Upper lobe of right lung (tissue), 1 donor: ENCODE data around the gene ATG2A. TPM values are rescaled to one million over a fixed set of nuclear protein-coding genes. Genes with fewer than 3 reads are reported as not detected.

Experiments used
- ATAC-seq: fragments of 200-7000 bp; cut with Tn5 transposase; one replicate; pipeline ENCODE4 v1.9.1; 2020; ENCODE audit warnings: mild to moderate bottlenecking, moderate library complexity
- DNase-seq: peaks from one replicate; pipeline ENCODE4 v3.0.0-alpha.2; 2020
- H3K27ac ChIP-seq: fragments of 200-600 bp; one replicate; pipeline ENCODE4 v1.8.0; 2022
- H3K27me3 ChIP-seq: fragments of 200-600 bp; one replicate; pipeline ENCODE4 v1.8.0; 2022; ENCODE audit warnings: mild to moderate bottlenecking
- H3K36me3 ChIP-seq: fragments of 200-600 bp; one replicate; pipeline ENCODE4 v1.8.0; 2022
- H3K4me1 ChIP-seq: fragments of 200-600 bp; one replicate; pipeline ENCODE4 v1.8.0; 2022
- H3K4me3 ChIP-seq: fragments of 200-600 bp; one replicate; pipeline ENCODE4 v1.8.0; 2022; ENCODE audit warnings: mild to moderate bottlenecking
- H3K9me3 ChIP-seq: fragments of 200-600 bp; one replicate; pipeline ENCODE4 v1.8.0; 2022
- intact Hi-C: fragments of 100-400 bp; cut with DNase I; formaldehyde crosslinking; loops from one replicate; pipeline ENCODE4 v1.11.0; 2022
- total RNA-seq: library from RNA; stranded (reverse); fragmentation: NEBNext Ultra II Directional; extraction: Animal tissue kit (Norgen Biotek cat#: 25700); gene quantifications from one replicate; pipeline ENCODE4 v1.2.1, GENCODE V29; 2021
- TF ChIP-seq, protein P1 (sequence below): fragments of 200-600 bp; IDR thresholded peaks from one replicate; pipeline ENCODE4 v1.8.0; 2022; ENCODE audit warnings: antibody characterized with exemption
- donor health status: DM: no; HTN: yes; CAD: no; lungs with severe emphysema.

Gene ATG2A
- total RNA-seq, 1 donor from 2014 or later = 23.2 TPM

DNA sequence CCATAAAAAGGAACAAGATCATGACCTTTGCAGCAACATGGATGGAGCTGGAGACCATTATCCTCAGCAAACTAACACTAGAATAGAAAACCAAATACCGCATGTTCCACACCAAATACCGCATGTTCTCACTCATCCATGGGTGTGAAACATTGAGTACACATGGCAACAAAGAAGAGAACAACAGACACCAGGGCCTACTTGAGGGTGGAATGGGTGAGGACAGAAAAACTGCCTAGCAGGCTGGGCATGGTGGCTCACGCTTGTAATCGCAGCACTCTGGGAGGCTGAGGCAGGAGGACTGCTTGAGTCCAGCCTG lies 50.9 kb downstream of the ATG2A start:
- no peak for ATAC-seq
- H3K4me1 ChIP-seq = peaks cover 89% of the 10 kb centered on the region
- TF ChIP-seq, protein P1, sequence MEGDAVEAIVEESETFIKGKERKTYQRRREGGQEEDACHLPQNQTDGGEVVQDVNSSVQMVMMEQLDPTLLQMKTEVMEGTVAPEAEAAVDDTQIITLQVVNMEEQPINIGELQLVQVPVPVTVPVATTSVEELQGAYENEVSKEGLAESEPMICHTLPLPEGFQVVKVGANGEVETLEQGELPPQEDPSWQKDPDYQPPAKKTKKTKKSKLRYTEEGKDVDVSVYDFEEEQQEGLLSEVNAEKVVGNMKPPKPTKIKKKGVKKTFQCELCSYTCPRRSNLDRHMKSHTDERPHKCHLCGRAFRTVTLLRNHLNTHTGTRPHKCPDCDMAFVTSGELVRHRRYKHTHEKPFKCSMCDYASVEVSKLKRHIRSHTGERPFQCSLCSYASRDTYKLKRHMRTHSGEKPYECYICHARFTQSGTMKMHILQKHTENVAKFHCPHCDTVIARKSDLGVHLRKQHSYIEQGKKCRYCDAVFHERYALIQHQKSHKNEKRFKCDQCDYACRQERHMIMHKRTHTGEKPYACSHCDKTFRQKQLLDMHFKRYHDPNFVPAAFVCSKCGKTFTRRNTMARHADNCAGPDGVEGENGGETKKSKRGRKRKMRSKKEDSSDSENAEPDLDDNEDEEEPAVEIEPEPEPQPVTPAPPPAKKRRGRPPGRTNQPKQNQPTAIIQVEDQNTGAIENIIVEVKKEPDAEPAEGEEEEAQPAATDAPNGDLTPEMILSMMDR = no peak
- H3K36me3 ChIP-seq = peaks cover 7% of the 10 kb centered on the region
- DNase-seq = no peak
- intact Hi-C loops = no loop called here
- H3K27ac ChIP-seq = peak overlapping the region; percentile 88
- H3K9me3 ChIP-seq = no peaks in the 10 kb centered on the region
- no peaks in the 10 kb centered on the region for H3K27me3 ChIP-seq
- no peak overlapping the region for H3K4me3 ChIP-seq

DNA sequence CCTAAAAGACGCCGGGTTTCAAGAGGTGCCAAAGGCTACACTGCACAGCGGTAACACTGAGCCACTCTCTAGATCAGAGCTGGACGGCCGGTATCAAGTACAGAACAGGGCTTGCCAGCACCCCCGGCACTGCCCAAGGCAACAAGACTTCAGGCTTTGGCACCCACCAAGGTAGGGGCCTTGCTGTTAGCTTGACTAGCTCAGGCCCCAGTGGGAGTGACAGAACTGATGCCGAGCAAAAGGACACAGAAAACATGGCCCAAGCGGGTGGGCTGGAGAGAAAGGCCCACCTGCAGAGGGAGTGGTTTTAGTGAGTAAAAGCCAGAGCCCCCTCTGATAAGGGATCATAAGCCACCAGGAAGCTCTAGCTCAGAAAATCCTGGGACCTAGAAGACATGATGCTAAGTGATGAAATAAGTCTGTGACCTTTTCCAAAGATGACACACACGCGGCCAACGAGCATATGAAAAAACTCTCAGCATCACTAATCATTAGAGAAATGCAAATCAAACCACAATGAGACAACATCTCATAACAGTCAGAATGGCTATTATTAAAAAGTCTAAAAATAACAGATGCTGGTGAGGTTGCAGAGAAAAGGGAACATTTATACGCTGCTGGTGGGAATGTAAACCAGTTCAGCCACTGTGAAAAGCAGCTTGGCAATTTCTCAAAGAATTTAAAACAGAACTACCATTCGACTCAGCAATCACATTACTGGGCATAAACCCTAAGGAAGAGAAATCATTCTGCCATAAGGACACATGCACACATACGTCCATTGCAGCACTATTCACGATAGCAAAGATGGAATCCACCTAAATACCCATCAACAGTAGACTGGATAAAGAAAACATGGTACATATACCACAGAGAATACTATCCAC lies 51.5 kb downstream of the ATG2A start:
- peak overlapping the region; percentile 88 for H3K27ac ChIP-seq
- ATAC-seq (no peak), DNase-seq (no peak)
- H3K27me3 ChIP-seq = no peaks in the 10 kb centered on the region
- H3K9me3 ChIP-seq = no peaks in the 10 kb centered on the region
- H3K4me1 ChIP-seq = peaks cover 85% of the 10 kb centered on the region
- peak overlapping the region; percentile 17 for H3K4me3 ChIP-seq
- intact Hi-C loops = no loop called here
- TF ChIP-seq, protein P1 = no peak
- peaks cover 6% of the 10 kb centered on the region for H3K36me3 ChIP-seq

DNA sequence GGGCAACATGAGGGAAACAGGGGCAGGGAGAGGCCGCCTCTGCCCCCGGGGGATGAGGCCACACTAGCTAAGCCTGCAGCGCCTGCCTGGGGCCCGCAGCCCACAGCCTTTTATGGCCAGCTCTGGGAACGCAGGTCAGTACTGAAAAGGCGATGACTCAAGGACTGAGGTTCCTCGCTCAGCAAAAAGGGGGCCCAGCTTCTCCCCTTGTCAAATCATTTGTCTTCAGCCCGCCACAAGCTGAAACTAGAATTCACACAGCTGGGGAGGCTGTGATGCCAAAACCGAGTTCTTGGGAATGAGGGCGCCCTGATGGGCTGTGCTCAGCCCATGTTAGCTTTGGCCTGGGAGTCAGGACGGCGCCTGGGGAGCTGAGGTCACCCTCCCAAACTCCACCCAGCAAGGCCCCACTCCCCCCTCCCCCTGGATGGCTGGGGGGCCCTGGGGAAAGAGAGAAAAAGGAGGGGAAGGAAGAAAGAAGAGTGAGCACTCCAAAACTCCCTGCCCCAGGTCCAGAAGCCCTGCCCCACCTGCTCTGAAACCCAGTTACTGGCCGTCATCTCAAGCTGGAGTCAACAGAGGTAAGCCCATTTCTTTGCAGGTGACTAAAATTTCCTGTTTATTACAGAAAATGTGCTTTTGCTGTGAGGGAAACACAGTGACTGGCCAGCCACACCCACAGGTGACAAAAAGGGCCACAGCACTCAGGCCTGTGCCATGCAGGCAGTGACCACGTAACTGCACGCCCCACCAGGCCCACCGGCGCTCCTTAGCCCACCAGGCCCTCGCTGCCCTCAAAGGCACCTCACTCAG lies 52.3 kb downstream of the ATG2A start:
- peaks cover 85% of the 10 kb centered on the region for H3K4me1 ChIP-seq
- ATAC-seq (peak; percentile 52), DNase-seq (no peak)
- intact Hi-C loops = no loop called here
- H3K36me3 ChIP-seq = peaks cover 11% of the 10 kb centered on the region
- no peaks in the 10 kb centered on the region for H3K27me3 ChIP-seq
- H3K4me3 ChIP-seq = peak overlapping the region; percentile 26
- no peaks in the 10 kb centered on the region for H3K9me3 ChIP-seq
- TF ChIP-seq, protein P1 = no peak
- peak overlapping the region; percentile 88 for H3K27ac ChIP-seq

DNA sequence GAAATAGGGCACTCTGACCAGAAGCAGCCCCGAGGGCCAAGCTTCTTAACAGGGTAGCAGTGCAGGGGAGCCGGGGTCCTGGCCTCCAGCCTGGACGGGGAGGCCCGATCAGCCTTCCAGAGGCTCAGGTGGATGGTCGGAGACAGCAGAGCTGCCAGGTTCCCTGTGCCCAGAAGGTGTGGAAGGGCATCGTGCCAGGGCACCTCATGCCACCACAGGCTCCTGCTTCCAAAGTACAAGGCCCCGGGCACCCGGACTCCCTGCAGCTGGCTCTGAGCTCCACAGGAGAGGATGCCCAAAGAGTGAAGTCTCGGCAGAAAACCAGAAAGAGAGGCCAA lies 52.9 kb downstream of the ATG2A start:
- Histone ChIP-seq H3K27ac (peak overlapping the region; percentile 88), H3K9me3 (no peaks in the 10 kb centered on the region), H3K36me3 (peaks cover 16% of the 10 kb centered on the region), H3K4me3 (peak overlapping the region; percentile 26), H3K27me3 (no peaks in the 10 kb centered on the region), H3K4me1 (peaks cover 85% of the 10 kb centered on the region)
- ATAC-seq (no peak), DNase-seq (no peak)
- TF ChIP-seq, protein P1 = no peak
- intact Hi-C loops = no loop called here

DNA sequence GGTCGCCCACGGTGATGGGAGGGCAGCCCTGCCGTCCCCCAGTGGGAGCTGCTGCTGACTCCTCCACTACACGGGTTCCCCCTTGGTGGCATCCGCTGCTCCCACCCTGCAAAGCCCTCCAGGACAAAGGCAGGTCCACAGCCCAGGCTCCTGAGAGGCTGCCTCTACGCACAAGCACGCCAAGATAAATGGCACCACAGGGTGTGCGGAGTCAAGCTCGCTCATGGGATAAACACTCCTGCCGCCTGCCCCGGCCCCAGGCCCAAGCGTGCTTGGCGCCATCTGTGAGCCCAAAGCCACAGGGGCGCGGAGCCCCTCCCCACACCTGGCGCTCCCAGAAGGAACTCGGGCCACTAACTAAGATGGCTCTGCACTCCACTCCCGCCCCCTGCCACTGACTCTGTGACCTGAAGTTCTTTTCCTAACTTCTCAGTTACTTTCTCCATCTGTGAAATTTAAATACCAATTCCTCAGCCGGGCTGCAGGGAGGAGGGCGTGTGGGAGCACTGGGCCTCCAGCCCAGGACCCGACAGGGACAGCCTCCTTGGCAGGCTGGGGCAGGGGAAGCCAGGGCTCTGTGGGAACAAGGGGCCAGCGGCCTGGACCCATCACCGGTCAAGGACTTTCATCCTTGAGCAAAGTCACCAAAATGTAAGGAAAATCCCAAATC lies 53.5 kb downstream of the ATG2A start:
- intact Hi-C loops = no loop called here

More for the DNA sequence above, 53.5 kb downstream of the ATG2A start:
- Histone ChIP-seq H3K4me3 (peak overlapping the region; percentile 26), H3K4me1 (peaks cover 85% of the 10 kb centered on the region), H3K27ac (peak overlapping the region; percentile 88), H3K36me3 (peaks cover 21% of the 10 kb centered on the region), H3K9me3 (no peaks in the 10 kb centered on the region), H3K27me3 (no peaks in the 10 kb centered on the region)
- no peak for DNase-seq
- TF ChIP-seq, protein P1 = no peak
- ATAC-seq = peak; percentile 9
